Activated CD4-positive, alpha-beta memory T cell treated with anti-CD3 and anti-CD28 coated beads for 36 hours (primary cell): ENCODE data around the gene SLC25A15. TPM values are rescaled to one million over a fixed set of nuclear protein-coding genes. Genes with fewer than 3 reads are reported as not detected.
A peak's percentile ranks its signal among the peaks of the same experiment; 100 is the strongest.

ENCODE experiments used
- CTCF ChIA-PET: fragments of 350-600 bp; sonication (Branson Sonifier 250); formaldehyde crosslinking; loops from one replicate; lab custom pipeline; 2021; ENCODE audit warnings: antibody characterized with exemption, inconsistent platforms; lab: Charles Lee
- POLR2A ChIA-PET: fragments of 350-600 bp; sonication (Branson Sonifier 250); formaldehyde crosslinking; loops from one replicate; lab custom pipeline; 2021; ENCODE audit warnings: antibody characterized with exemption; lab: Charles Lee
- DNase-seq: peaks from one replicate; pipeline ENCODE4 v3.0.0-alpha.2; 2020
- H3K27ac Mint-ChIP-seq: one replicate; pipeline ENCODE4 v1.8.0; 2021; ENCODE audit warnings: mixed read lengths
- H3K27me3 Mint-ChIP-seq: one replicate; pipeline ENCODE4 v1.8.0; 2021; ENCODE audit warnings: mixed read lengths
- H3K36me3 Mint-ChIP-seq: one replicate; pipeline ENCODE4 v1.8.0; 2021; ENCODE audit warnings: mixed read lengths
- H3K4me1 Mint-ChIP-seq: one replicate; pipeline ENCODE4 v1.8.0; 2021; ENCODE audit warnings: low read depth, mixed read lengths
- H3K4me3 Mint-ChIP-seq: one replicate; pipeline ENCODE4 v1.8.0; 2021; ENCODE audit warnings: mild to moderate bottlenecking, mixed read lengths
- H3K9me3 Mint-ChIP-seq: one replicate; pipeline ENCODE4 v1.8.0; 2021; ENCODE audit warnings: mixed read lengths
- intact Hi-C: fragments of 100-400 bp; cut with micrococcal nuclease; formaldehyde crosslinking; loops from one replicate; pipeline ENCODE4 v1.15.1; 2023
- total RNA-seq, 2 experiments: library from RNA; stranded (reverse); gene quantifications; one replicate each; pipeline ENCODE4 v1.2.3, GENCODE V29; 2021

SLC25A15 gene
- 10 to 100 TPM; 16.2 to 16.9 TPM for total RNA-seq

- peaks cover 3% of the 10 kb centered on the region for H3K36me3 Mint-ChIP-seq
- H3K4me3 Mint-ChIP-seq = peak within 1 kb of the TSS; percentile 77
- H3K4me1 Mint-ChIP-seq = peaks cover 31% of the 10 kb centered on the region
- ChIA-PET POLR2A (interaction anchor here (0.7 to 2.4 kb wide), 4 partner anchors 12 to 132 kb away, joined by 3 to 8 read pairs (median 4); partner anchors contain the start of gene MRPS31), CTCF (interaction anchor here (0.8 to 4.1 kb wide), 7 partner anchors 9 to 271 kb away, joined by 3 to 27 read pairs (median 5); no protein-coding TSS in a partner anchor)
- H3K27ac Mint-ChIP-seq = peak within 1 kb of the TSS; percentile 67
- H3K27me3 Mint-ChIP-seq = no peaks in the 10 kb centered on the region
- intact Hi-C loops = no loop called here
- DNase-seq = peak; percentile 80
- H3K9me3 Mint-ChIP-seq = no peaks in the 10 kb centered on the region
These were observed at the start of gene SLC25A15 for GRCh38 chr13:40789275-40790153. TSS of gene SLC25A15 (plus strand) at chr13:40789611. CDS start at chr13:40793227, 3,616 bp downstream.

GRCh38 chr13:40749327-40749726 is 40.1 kb upstream of the SLC25A15 start:
- Mint-ChIP-seq H3K27me3 (no peaks in the 10 kb centered on the region), H3K4me1 (peaks cover 7% of the 10 kb centered on the region), H3K27ac (no peak overlapping the region), H3K36me3 (peaks cover 17% of the 10 kb centered on the region), H3K4me3 (no peak overlapping the region), H3K9me3 (no peaks in the 10 kb centered on the region)
- ChIA-PET CTCF (interaction anchor here (1.7 kb wide), 1 partner anchor 28 kb away, joined by 5 read pairs; no protein-coding TSS in a partner anchor), POLR2A (no interaction called here)
- intact Hi-C loops = no loop called here
- no peak for DNase-seq

GRCh38 chr13:40755082-40755700 is 34.2 kb upstream of the SLC25A15 start:
- ChIA-PET POLR2A (no interaction called here), CTCF (no interaction called here)
- DNase-seq = no peak
- Mint-ChIP-seq H3K9me3 (no peaks in the 10 kb centered on the region), H3K27me3 (no peaks in the 10 kb centered on the region), H3K27ac (no peak overlapping the region), H3K4me3 (no peak overlapping the region), H3K36me3 (peaks cover 37% of the 10 kb centered on the region), H3K4me1 (peaks cover 7% of the 10 kb centered on the region)
- intact Hi-C loops = no loop called here

- Mint-ChIP-seq H3K4me3 (no peak overlapping the region), H3K27ac (no peak overlapping the region), H3K4me1 (peaks cover 7% of the 10 kb centered on the region), H3K27me3 (no peaks in the 10 kb centered on the region), H3K9me3 (no peaks in the 10 kb centered on the region), H3K36me3 (peaks cover 37% of the 10 kb centered on the region)
- intact Hi-C loops = no loop called here
- no peak for DNase-seq
- ChIA-PET CTCF (no interaction called here), POLR2A (no interaction called here)
These were observed 33.4 kb upstream of the SLC25A15 start for GRCh38 chr13:40756042-40756441.

- POLR2A ChIA-PET = no interaction called here
- Mint-ChIP-seq H3K27me3 (no peaks in the 10 kb centered on the region), H3K4me1 (peaks cover 23% of the 10 kb centered on the region), H3K9me3 (no peaks in the 10 kb centered on the region), H3K36me3 (peaks cover 29% of the 10 kb centered on the region), H3K4me3 (no peak overlapping the region), H3K27ac (no peak overlapping the region)
- CTCF ChIA-PET = no interaction called here
- intact Hi-C loops = no loop called here
- no peak for DNase-seq
These were observed 30.6 kb upstream of the SLC25A15 start for GRCh38 chr13:40758811-40759210.

- CTCF ChIA-PET = interaction anchor here (4.3 kb wide), 1 partner anchor 15 kb away, joined by 16 read pairs; no protein-coding TSS in a partner anchor
- no peak overlapping the region for H3K27ac Mint-ChIP-seq
- no peak overlapping the region for H3K4me3 Mint-ChIP-seq
- H3K9me3 Mint-ChIP-seq = no peaks in the 10 kb centered on the region
- peaks cover 42% of the 10 kb centered on the region for H3K4me1 Mint-ChIP-seq
- POLR2A ChIA-PET = no interaction called here
- no peaks in the 10 kb centered on the region for H3K27me3 Mint-ChIP-seq
- H3K36me3 Mint-ChIP-seq = peaks cover 20% of the 10 kb centered on the region
- no peak for DNase-seq
- intact Hi-C loops = loop anchor here (10.0 kb wide), 1 partner anchor 248 kb away; no protein-coding TSS in a partner anchor
These were observed 26.6 kb upstream of the SLC25A15 start for GRCh38 chr13:40762849-40763248.

- POLR2A ChIA-PET = interaction anchor here (1.1 kb wide), 1 partner anchor 41 kb away, joined by 3 read pairs; no protein-coding TSS in a partner anchor
- Mint-ChIP-seq H3K4me1 (peaks cover 47% of the 10 kb centered on the region), H3K27me3 (no peaks in the 10 kb centered on the region), H3K27ac (peak overlapping the region; percentile 85), H3K36me3 (peaks cover 8% of the 10 kb centered on the region), H3K9me3 (no peaks in the 10 kb centered on the region), H3K4me3 (peak overlapping the region; percentile 23)
- intact Hi-C loops = loop anchor here (1.0 to 10.0 kb wide), 2 partner anchors 250 to 738 kb away; no protein-coding TSS in a partner anchor
- CTCF ChIA-PET = interaction anchor here (0.6 to 4.3 kb wide), 4 partner anchors 13 to 309 kb away, joined by 3 to 16 read pairs (median 4); no protein-coding TSS in a partner anchor
- peak; percentile 75 for DNase-seq
These were observed 24.6 kb upstream of the SLC25A15 start for GRCh38 chr13:40764587-40765403.

- peaks cover 54% of the 10 kb centered on the region for H3K4me1 Mint-ChIP-seq
- ChIA-PET POLR2A (interaction anchor here (1.1 kb wide), 1 partner anchor 42 kb away, joined by 3 read pairs; no protein-coding TSS in a partner anchor), CTCF (interaction anchor here (0.6 to 4.3 kb wide), 4 partner anchors 12 to 308 kb away, joined by 3 to 16 read pairs (median 4); no protein-coding TSS in a partner anchor)
- peaks cover 4% of the 10 kb centered on the region for H3K36me3 Mint-ChIP-seq
- no peaks in the 10 kb centered on the region for H3K27me3 Mint-ChIP-seq
- H3K27ac Mint-ChIP-seq = peak overlapping the region; percentile 8
- DNase-seq = no peak
- no peak overlapping the region for H3K4me3 Mint-ChIP-seq
- H3K9me3 Mint-ChIP-seq = no peaks in the 10 kb centered on the region
- intact Hi-C loops = loop anchor here (10.0 kb wide), 1 partner anchor 251 kb away; no protein-coding TSS in a partner anchor
These were observed 23.8 kb upstream of the SLC25A15 start for GRCh38 chr13:40765602-40766001.

GRCh38 chr13:40769970-40770369 is 19.4 kb upstream of the SLC25A15 start:
- Mint-ChIP-seq H3K9me3 (no peaks in the 10 kb centered on the region), H3K36me3 (peaks cover 3% of the 10 kb centered on the region), H3K27me3 (no peaks in the 10 kb centered on the region), H3K27ac (peak overlapping the region; percentile 94), H3K4me1 (peaks cover 34% of the 10 kb centered on the region), H3K4me3 (peak overlapping the region; percentile 100)
- CTCF ChIA-PET = interaction anchor here (0.5 to 0.9 kb wide), 2 partner anchors 10 to 878 kb away, joined by 3 to 6 read pairs; no protein-coding TSS in a partner anchor
- DNase-seq = no peak
- POLR2A ChIA-PET = interaction anchor here (2.4 kb wide), 1 partner anchor 20 kb away, joined by 8 read pairs; the partner anchor contains the start of gene SLC25A15
- intact Hi-C loops = loop anchor here (1.0 to 10.0 kb wide), 5 partner anchors 215 to 815 kb away; no protein-coding TSS in a partner anchor

- peak overlapping the region; percentile 100 for H3K4me3 Mint-ChIP-seq
- no peak for DNase-seq
- peaks cover 3% of the 10 kb centered on the region for H3K36me3 Mint-ChIP-seq
- H3K27me3 Mint-ChIP-seq = no peaks in the 10 kb centered on the region
- CTCF ChIA-PET = interaction anchor here (0.5 to 0.9 kb wide), 2 partner anchors 10 to 878 kb away, joined by 3 to 6 read pairs; no protein-coding TSS in a partner anchor
- no peaks in the 10 kb centered on the region for H3K9me3 Mint-ChIP-seq
- peak overlapping the region; percentile 94 for H3K27ac Mint-ChIP-seq
- POLR2A ChIA-PET = interaction anchor here (2.4 kb wide), 1 partner anchor 19 kb away, joined by 8 read pairs; the partner anchor contains the start of gene SLC25A15
- peaks cover 32% of the 10 kb centered on the region for H3K4me1 Mint-ChIP-seq
- intact Hi-C loops = loop anchor here (1.0 to 10.0 kb wide), 4 partner anchors 214 to 816 kb away; no protein-coding TSS in a partner anchor
These were observed 18.8 kb upstream of the SLC25A15 start for GRCh38 chr13:40770609-40770933.
